Activated CD4-positive, alpha-beta T cell treated with anti-CD3 and anti-CD28 coated beads, Interleukin-2, amount 10 ng/mL, durations not matched to agents 24 days and 14 days (primary cell): ENCODE results near the gene IQSEC3. TPM values are rescaled to one million over a fixed set of nuclear protein-coding genes. Genes with fewer than 3 reads are reported as not detected.
"Not testable (repeated sequence)": the region's sequence is repeated elsewhere in the genome, so short reads cannot be mapped to it uniquely, and the experiment has no call there.

Source experiments
- DNase-seq: peaks from one replicate; pipeline ENCODE4 v3.0.0; 2022
- H3K27ac Mint-ChIP-seq: one replicate; pipeline ENCODE4 v1.8.0; 2022; ENCODE audit warnings: mild to moderate bottlenecking, mixed read lengths
- H3K27me3 Mint-ChIP-seq: one replicate; pipeline ENCODE4 v1.8.0; 2022; ENCODE audit warnings: mixed read lengths
- H3K36me3 Mint-ChIP-seq: one replicate; pipeline ENCODE4 v1.8.0; 2022; ENCODE audit warnings: low read depth, mild to moderate bottlenecking, mixed read lengths
- H3K4me1 Mint-ChIP-seq: one replicate; pipeline ENCODE4 v1.8.0; 2021; ENCODE audit warnings: mixed read lengths
- H3K4me3 Mint-ChIP-seq: one replicate; pipeline ENCODE4 v1.8.0; 2022; ENCODE audit warnings: mild to moderate bottlenecking, moderate library complexity, mixed read lengths
- H3K9me3 Mint-ChIP-seq: one replicate; pipeline ENCODE4 v1.8.0; 2021; ENCODE audit warnings: mixed read lengths
- intact Hi-C: fragments of 100-400 bp; cut with micrococcal nuclease; formaldehyde crosslinking; loops from one replicate; pipeline ENCODE4 v1.15.1; 2023
- total RNA-seq: library from RNA; stranded (reverse); gene quantifications from 2 replicates; pipeline ENCODE4 v1.2.3, GENCODE V29; 2022

The IQSEC3 gene
- total RNA-seq, 1 donor from 2014 or later, result 0.05 TPM

- Mint-ChIP-seq H3K4me3 (no peak overlapping the region), H3K9me3 (no peaks in the 10 kb centered on the region), H3K36me3 (no peaks in the 10 kb centered on the region), H3K27me3 (no peaks in the 10 kb centered on the region), H3K4me1 (peaks cover 6% of the 10 kb centered on the region), H3K27ac (no peak overlapping the region)
- intact Hi-C loops, result no loop called here
- no peak for DNase-seq
These were observed 112.2 kb downstream of the IQSEC3 start for GRCh38 chr12:178829-179109.

DNA sequence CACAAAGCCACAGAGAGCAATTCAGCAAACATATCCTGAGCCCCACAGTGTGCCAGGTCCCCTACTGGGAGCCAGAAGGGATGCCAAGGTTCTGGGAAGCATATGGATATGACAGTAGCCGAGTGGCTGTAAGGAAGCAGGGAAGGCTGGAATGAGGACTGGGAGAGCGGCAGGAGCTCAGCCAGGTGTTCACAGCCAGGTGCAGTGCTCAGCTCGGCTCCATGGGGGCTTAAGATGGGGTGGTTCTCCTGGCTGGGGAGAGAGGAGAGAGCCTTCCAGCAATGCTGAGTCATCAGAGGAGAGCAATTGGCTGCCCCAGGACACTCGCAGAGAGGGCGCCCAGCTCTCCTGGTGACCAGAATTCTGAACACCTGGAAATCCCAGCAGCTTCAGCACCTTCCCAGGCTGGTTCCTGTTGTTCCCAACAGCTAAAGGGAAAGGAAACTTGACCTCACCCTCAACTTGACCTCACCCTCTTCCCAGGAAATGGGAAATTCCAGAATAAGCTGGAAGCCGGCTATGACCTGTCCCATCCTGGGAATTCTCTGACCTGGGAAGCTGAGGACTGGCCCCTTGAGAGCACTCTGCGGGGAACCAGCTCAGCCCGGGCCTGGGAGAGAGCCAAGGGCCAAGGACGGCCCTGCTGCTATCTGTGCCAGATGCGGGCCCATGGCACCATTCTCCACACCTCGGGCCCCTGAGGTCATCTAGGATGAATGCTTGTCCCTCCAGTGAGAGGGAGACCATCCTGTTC lies 112.7 kb downstream of the IQSEC3 start:
- intact Hi-C loops, result no loop called here
- Mint-ChIP-seq H3K4me1 (peaks cover 6% of the 10 kb centered on the region), H3K4me3 (no peak overlapping the region), H3K27ac (no peak overlapping the region), H3K36me3 (no peaks in the 10 kb centered on the region), H3K9me3 (no peaks in the 10 kb centered on the region), H3K27me3 (no peaks in the 10 kb centered on the region)
- DNase-seq, result no peak

GRCh38 chr12:179885-180284 lies 113.3 kb downstream of the IQSEC3 start:
- Mint-ChIP-seq H3K36me3 (no peaks in the 10 kb centered on the region), H3K4me3 (no peak overlapping the region), H3K27ac (no peak overlapping the region), H3K9me3 (no peaks in the 10 kb centered on the region), H3K27me3 (peaks cover 2% of the 10 kb centered on the region), H3K4me1 (peaks cover 6% of the 10 kb centered on the region)
- intact Hi-C loops, result no loop called here
- no peak for DNase-seq

GRCh38 chr12:180445-180844 lies 113.9 kb downstream of the IQSEC3 start:
- H3K36me3 Mint-ChIP-seq, result no peaks in the 10 kb centered on the region
- peaks cover 6% of the 10 kb centered on the region for H3K4me1 Mint-ChIP-seq
- intact Hi-C loops, result no loop called here
- no peak for DNase-seq
- peaks cover 2% of the 10 kb centered on the region for H3K27me3 Mint-ChIP-seq
- H3K4me3 Mint-ChIP-seq, result no peak overlapping the region
- no peak overlapping the region for H3K27ac Mint-ChIP-seq
- no peaks in the 10 kb centered on the region for H3K9me3 Mint-ChIP-seq

GRCh38 chr12:181921-182320 lies 115.4 kb downstream of the IQSEC3 start:
- Mint-ChIP-seq H3K27ac (no peak overlapping the region), H3K36me3 (no peaks in the 10 kb centered on the region), H3K4me1 (peaks cover 6% of the 10 kb centered on the region), H3K4me3 (no peak overlapping the region), H3K27me3 (peaks cover 2% of the 10 kb centered on the region), H3K9me3 (no peaks in the 10 kb centered on the region)
- no peak for DNase-seq
- intact Hi-C loops, result no loop called here

DNA sequence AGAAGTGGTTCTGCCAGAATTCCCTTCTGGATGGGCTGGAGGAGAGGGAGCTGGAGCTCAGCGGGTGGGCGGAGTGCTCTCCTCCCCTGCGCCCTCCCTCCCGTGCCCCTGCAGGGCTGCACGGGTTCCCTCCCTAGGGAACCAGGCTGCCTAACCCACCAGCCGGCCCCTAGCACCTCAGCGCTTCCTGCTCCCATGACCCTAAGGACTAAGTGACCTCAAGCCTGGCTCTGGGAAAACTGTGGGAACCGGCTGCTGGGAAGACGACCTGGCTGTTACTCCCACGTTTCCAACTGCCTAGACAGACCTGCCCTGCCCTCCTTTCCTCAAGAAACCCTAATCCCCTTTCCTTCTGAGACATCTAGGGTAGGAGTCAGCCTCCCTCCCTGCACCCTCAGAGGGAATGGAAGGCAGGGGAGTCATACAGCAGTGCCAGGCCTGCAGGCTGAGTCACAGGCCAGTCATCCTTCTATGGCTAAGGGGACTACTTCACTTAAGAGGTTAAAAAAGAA lies 115.9 kb downstream of the IQSEC3 start:
- Mint-ChIP-seq H3K27me3 (peaks cover 2% of the 10 kb centered on the region), H3K4me1 (peaks cover 6% of the 10 kb centered on the region), H3K27ac (no peak overlapping the region), H3K9me3 (no peaks in the 10 kb centered on the region), H3K36me3 (no peaks in the 10 kb centered on the region), H3K4me3 (no peak overlapping the region)
- intact Hi-C loops, result no loop called here
- DNase-seq, result no peak

GRCh38 chr12:184811-185575 lies 118.4 kb downstream of the IQSEC3 start:
- no peak for DNase-seq
- Mint-ChIP-seq H3K4me1 (peaks cover 10% of the 10 kb centered on the region), H3K36me3 (no peaks in the 10 kb centered on the region), H3K4me3 (no peak overlapping the region), H3K27ac (no peak overlapping the region), H3K9me3 (no peaks in the 10 kb centered on the region), H3K27me3 (peaks cover 2% of the 10 kb centered on the region)
- intact Hi-C loops, result no loop called here

- H3K4me1 Mint-ChIP-seq, result peaks cover 4% of the 10 kb centered on the region
- peaks cover 2% of the 10 kb centered on the region for H3K27me3 Mint-ChIP-seq
- H3K4me3 Mint-ChIP-seq, result no peak overlapping the region
- intact Hi-C loops, result no loop called here
- no peak for DNase-seq
- no peaks in the 10 kb centered on the region for H3K9me3 Mint-ChIP-seq
- H3K36me3 Mint-ChIP-seq, result no peaks in the 10 kb centered on the region
- H3K27ac Mint-ChIP-seq, result no peak overlapping the region
These were observed 119.0 kb downstream of the IQSEC3 start for GRCh38 chr12:185576-185955.

DNA sequence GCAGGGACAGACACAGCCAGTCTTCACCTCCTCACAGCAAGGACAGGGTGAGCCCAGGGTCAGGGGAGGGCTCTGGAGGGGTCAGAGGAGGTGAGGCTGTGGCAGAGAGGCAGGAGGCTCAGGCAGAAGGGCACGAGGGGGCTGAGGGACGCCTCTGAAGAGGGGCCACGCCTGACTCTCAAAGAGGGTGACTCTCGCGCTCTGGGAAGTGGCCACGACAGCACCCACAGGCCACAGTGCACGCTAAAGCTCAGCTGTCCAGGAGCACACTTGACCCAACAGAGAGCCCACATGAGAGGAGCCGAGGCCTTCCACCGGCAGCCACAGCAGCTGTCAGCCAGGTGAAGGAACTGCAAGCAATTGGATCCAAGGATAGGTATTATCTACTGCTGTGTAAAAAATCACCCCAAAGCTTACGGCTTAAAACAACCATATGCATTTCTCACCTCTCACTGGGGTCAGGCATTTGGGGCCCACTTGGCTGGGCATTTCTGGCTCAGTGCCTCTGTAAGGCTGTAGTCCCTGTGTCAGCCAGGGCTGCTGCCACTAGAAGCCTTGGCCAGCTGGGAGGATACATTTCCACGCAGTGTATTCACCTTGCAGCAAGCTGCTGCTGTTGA lies 119.5 kb downstream of the IQSEC3 start:
- Mint-ChIP-seq H3K36me3 (no peaks in the 10 kb centered on the region), H3K27ac (no peak overlapping the region), H3K9me3 (no peaks in the 10 kb centered on the region), H3K27me3 (peaks cover 2% of the 10 kb centered on the region), H3K4me1 (peaks cover 4% of the 10 kb centered on the region), H3K4me3 (no peak overlapping the region)
- intact Hi-C loops, result no loop called here
- no peak for DNase-seq

GRCh38 chr12:187986-188909 lies 121.7 kb downstream of the IQSEC3 start:
- H3K27me3 Mint-ChIP-seq, DNase-seq, H3K36me3 Mint-ChIP-seq, H3K9me3 Mint-ChIP-seq, H3K27ac Mint-ChIP-seq, H3K4me1 Mint-ChIP-seq, intact Hi-C loops: not testable (repeated sequence)
- H3K4me3 Mint-ChIP-seq, result peak overlapping the region; percentile 81

- Mint-ChIP-seq H3K36me3 (no peaks in the 10 kb centered on the region), H3K27ac (no peak overlapping the region), H3K4me3 (peak overlapping the region; percentile 81), H3K4me1 (peaks cover 4% of the 10 kb centered on the region), H3K27me3 (peaks cover 2% of the 10 kb centered on the region), H3K9me3 (no peaks in the 10 kb centered on the region)
- intact Hi-C loops, result no loop called here
- DNase-seq, result peak; percentile 82
These were observed 122.5 kb downstream of the IQSEC3 start for GRCh38 chr12:188910-189621.

DNA sequence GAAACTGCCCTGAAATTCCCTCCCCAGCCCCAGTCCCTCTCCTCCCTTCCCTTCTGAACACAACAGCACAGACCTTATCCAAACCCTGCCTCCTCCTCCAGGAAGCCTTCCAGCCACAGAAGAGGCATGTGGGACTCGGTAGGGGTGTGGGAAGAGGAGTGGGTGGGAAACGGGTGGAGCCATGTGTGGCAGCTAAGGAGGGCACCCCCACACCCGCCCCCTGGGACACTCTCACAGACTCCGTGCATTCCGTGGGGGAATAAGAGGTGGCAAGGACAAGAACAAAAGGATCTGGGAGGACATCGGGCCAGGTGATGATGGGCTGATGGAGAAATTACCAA lies 123.0 kb downstream of the IQSEC3 start:
- Mint-ChIP-seq H3K9me3 (no peaks in the 10 kb centered on the region), H3K27me3 (peaks cover 2% of the 10 kb centered on the region), H3K27ac (no peak overlapping the region), H3K4me3 (no peak overlapping the region), H3K4me1 (peaks cover 4% of the 10 kb centered on the region), H3K36me3 (no peaks in the 10 kb centered on the region)
- intact Hi-C loops, result no loop called here
- DNase-seq, result no peak

- no peaks in the 10 kb centered on the region for H3K36me3 Mint-ChIP-seq
These were observed 124.3 kb downstream of the IQSEC3 start for GRCh38 chr12:190881-191280.

More at GRCh38 chr12:190881-191280, 124.3 kb downstream of the IQSEC3 start:
- no peak overlapping the region for H3K4me3 Mint-ChIP-seq
- intact Hi-C loops, result no loop called here
- H3K27ac Mint-ChIP-seq, result no peak overlapping the region
- DNase-seq, result no peak
- H3K4me1 Mint-ChIP-seq, result peaks cover 4% of the 10 kb centered on the region
- H3K27me3 Mint-ChIP-seq, result no peaks in the 10 kb centered on the region
- H3K9me3 Mint-ChIP-seq, result no peaks in the 10 kb centered on the region
